CMK (cell line): ENCODE results near the gene PFKL.
A peak's percentile ranks its signal among the peaks of the same experiment; 100 is the strongest.

Source experiments
- DNase-seq: peaks from one replicate; pipeline ENCODE4 v3.0.0-alpha.2; 2010; ENCODE audit warnings: low read depth

PFKL gene

DNA sequence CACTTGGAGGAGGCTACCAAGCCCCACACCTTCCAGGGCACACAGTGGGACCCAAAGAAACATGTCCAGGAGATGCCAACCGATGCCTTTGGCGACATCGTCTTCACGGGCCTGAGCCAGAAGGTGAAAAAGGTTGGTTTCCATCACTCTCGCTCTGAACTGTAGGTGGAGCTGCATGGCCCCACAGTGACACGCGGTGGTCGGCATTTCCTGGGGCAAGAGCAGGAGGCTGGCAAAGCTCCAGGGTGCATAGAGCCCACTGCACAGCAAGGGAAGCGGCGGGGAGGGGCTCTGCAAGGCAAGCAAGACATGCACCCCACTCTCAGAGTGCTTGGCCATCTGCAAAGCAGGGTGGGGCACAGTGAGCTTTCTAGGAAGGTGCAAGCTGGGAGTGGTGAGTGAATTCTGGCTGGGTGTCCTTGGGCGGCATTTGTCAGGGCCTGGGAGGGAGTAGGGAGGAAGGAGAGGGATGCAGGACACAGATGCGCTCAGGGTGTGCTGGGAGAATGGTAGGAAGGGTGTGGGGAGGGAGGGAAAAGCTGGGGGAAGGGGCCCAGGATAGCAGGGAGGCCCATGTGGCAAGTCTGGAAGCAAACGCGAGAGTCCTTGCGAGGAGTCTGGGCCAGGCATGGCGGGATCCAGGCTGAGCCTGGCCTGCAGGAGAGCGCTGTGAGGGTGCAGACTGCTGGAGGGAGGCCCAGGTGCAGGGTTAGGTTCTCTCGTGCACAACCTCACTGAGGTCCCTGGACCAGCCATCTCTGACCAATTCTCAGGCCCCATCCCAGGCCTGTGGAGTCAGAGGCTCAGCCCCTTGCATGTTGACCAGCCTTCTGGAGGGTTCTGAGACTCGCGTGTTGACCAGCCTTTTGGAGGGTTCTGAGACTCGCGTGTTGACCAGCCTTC is 64.5 kb downstream of the PFKL start:
- DNase-seq, result no peak

DNA sequence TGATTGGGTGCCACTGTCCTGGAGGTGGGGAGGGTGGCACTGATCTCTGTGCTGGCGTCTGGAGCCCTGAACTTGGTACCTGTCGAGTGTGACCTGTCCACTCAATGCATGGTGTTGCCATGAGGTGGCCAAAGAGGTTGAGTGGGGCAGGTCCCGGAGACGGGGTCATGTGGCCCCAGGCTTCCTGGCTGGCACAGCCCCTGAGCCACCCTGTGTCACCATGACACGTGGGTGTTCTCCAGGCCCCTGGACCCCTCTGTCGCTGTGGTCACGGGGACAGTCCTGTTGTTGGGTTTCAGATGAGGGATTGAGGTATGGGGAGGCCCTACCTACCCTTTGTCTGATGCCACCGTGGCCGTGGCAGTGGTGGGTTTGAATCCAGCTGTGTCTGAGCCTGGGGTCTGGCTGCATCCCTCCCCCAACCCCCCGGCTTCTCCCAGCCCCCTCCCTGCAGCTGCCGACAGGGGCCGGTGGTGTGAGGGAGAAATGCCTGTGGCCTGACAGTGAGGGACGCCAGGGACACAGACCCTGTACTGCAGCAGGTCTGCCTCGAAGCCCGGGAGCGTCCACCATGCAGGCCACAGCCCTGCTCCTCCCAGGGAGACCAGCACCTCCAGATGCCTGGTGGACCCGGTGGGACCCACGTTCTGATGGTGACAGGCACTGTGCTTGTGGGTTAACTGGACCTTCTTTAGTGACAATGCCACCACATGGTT is 65.6 kb downstream of the PFKL start:
- no peak for DNase-seq

GRCh38 chr21:44365967-44366585 is 66.2 kb downstream of the PFKL start:
- DNase-seq, result no peak

DNA sequence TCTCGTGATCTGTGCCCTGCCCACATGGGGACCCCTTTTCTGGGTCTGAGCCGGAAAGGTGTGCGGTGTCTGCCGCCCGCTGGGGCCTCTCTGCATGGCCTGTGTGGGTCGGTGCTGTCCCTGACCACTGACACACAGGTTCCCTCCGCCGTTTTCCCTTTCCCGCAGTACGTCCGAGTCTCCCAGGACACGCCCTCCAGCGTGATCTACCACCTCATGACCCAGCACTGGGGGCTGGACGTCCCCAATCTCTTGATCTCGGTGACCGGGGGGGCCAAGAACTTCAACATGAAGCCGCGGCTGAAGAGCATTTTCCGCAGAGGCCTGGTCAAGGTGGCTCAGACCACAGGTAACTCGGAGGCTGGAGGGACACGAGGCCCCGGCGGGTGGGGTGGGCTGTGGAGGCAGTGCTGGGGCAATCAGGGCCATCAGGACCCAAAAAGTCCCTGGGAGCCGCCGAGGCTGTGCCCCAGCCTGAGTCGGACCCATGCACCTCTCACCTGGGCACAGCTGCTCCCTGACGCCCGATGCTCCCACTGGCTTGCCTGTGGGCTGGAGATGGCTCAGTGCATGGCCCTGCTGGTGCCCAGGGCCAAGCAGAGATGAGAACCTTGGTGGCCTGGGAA is 66.8 kb downstream of the PFKL start:
- DNase-seq, result no peak

DNA sequence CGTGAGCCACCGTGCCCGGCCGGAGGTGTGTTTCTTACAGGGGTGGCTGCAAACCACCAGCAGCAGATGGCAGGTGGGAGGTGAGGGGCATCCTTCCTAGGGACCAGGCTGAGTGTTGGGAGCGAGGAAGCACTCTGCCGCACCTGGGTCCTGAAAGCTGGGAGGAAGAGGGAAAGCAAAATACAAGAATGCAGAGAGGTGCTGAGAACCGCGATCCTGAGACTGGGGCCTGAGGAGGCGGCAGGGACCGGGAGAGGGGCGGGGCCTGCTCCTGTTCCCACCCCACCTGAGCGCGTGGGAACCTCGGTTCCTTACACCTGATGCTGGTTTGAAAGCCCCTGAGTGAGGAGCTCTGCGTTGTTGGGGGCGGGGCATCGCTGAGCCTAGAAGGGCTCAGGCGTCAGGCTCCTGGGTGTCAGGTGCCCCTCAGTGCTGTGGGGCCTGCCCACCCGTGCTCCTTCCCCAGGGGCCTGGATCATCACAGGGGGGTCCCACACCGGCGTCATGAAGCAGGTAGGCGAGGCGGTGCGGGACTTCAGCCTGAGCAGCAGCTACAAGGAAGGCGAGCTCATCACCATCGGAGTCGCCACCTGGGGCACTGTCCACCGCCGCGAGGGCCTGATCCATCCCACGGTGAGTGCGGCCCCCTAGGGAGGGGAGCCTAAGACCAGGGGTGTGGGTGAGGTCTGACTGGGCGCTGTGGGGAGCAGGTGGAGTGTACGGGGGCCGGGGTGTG is 69.0 kb downstream of the PFKL start:
- no peak for DNase-seq

DNA sequence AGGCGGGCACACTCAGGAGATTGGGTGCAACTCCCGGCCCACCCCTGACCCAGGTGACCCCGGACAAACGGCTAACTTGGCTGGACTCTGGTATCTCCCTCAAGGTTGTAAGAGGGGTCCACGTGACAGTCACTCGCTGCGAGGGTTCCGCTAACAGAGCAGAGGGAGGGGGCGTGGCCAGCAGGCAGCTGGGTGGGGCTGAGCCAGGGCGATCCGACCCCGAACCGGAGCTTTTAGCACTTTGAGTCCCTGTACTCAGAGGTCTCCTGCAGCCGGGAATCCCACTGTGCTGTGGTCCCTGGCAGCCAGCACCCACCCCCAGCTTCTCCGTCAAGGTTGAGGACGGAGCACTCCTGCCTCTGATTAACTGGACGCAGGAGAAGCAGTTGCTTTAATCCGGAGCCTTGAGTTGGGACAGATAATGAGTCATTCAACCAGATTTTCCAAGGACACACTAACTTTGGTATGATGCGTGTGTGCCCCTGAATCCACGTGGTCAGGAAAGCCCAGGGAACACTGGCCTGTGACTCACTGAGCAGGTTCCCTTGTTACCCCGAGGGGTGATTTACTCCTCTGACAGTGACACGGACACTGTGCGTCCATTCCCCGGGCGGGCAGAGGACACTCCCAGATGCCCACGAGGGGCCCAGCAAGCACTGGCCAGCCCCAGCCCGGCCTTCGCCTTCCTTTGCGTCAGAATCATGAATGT is 70.3 kb downstream of the PFKL start:
- no peak for DNase-seq

- no peak for DNase-seq
Observed at GRCh38 chr21:44370786-44371410, 71.0 kb downstream of the PFKL start.

GRCh38 chr21:44371596-44371995 is 71.7 kb downstream of the PFKL start:
- no peak for DNase-seq

DNA sequence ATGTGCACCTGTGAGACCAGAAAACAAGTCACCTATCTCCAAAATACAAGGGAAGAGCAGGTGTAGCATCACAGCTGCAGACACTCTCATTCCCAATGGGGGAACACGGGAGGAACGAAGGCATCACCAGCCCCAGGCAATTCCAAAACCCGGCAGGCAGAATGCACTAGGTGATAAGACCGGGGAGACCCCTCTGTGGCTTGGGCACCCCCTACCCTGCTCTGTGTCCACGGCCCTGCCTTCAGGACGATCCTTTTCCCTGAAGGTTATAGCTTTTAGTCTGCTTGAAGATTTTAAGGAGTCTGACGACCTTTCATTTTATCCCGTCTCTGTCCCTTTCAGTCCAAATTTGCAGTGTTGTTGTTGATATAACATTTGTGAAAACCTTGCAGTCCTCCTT is 72.8 kb downstream of the PFKL start:
- DNase-seq, result no peak

DNA sequence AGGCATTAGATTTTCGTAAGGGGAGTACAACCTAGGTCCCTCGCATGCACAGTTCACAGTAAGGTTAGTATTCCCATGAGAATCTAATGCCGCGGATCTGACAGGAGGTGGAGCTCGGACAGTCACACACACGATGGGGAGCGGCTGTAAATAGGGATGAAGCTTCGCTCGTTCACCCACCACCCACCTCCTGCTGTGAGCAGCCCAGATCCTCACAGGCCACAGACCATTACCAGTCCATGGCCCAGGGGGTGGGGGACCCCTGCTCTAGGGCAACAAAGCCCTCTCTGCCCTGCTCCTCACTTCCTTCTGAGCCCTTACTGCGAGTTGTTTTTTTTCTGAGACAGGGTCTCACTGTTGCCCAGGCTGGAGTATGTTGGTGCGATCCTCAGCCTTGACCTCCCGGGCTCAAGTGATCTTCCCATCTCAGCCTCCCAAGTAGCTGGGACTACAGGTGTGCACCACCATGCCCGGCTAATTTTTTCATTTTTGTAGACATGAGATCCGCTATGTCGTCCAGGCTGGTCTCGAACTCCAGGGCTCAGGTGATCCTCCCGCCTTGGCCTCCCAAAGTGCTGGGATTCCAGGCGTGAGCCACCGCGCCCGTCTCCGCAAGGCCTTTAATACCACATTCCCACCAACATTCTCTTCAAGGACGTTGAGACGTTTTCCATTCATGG is 74.9 kb downstream of the PFKL start:
- no peak for DNase-seq

GRCh38 chr21:44375281-44375651 is 75.4 kb downstream of the PFKL start:
- DNase-seq, result peak; percentile 52

DNA sequence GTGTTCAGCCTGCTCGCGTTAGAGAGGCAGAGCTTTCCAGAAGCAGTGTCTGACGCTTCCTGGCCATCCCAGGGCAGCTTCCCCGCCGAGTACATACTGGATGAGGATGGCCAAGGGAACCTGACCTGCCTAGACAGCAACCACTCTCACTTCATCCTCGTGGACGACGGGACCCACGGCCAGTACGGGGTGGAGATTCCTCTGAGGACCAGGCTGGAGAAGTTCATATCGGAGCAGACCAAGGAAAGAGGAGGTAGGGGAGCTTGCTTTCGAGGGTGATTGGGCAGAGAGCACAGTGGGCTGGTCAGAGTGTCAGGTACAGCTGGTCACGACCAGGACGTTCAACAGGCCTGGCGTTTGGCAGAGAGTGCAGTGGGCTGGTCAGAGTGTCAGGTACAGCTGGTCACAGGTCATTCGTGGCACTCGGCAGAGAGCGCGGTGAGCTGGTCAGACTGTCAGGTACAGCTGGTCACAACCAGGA is 75.9 kb downstream of the PFKL start:
- DNase-seq, result no peak

- no peak for DNase-seq
Observed at GRCh38 chr21:44376606-44377005, 76.8 kb downstream of the PFKL start.
